ENCODE results near the gene PRMT2.

Gene PRMT2

GRCh38 chr21:46634427-46634826 lies 1.0 kb upstream of the PRMT2 start:
- no peak for TF ChIP-seq CTCF (conservative IDR thresholded peaks at IDR 0.05; ENCODE audit: low read length)
- peak overlapping the region; percentile 63 for H3K4me3 ChIP-seq (ENCODE audit: low read length)
- no peak for DNase-seq (ENCODE audit: low read depth)

- TF ChIP-seq CTCF (conservative IDR thresholded peaks at IDR 0.05; ENCODE audit: low read length) = peak; percentile 42
Observed at GRCh38 chr21:46634966-46635323, 529 bp upstream of the PRMT2 start.

GRCh38 chr21:46636181-46636512 lies 673 bp downstream of the PRMT2 start:
- H3K4me3 ChIP-seq (ENCODE audit: low read length) = peak overlapping the region; percentile 100
- TF ChIP-seq CTCF (conservative IDR thresholded peaks at IDR 0.05; ENCODE audit: low read length) = no peak
- no peak for DNase-seq (ENCODE audit: low read depth)

More at GRCh38 chr21:46634966-46635323, 529 bp upstream of the PRMT2 start:
- H3K4me3 ChIP-seq (ENCODE audit: low read length) = peak overlapping the region; percentile 63
- peak; percentile 90 for DNase-seq (ENCODE audit: low read depth)

- DNase-seq (ENCODE audit: low read depth) = no peak
- H3K4me3 ChIP-seq (ENCODE audit: low read length) = peak overlapping the region; percentile 100
- no peak for TF ChIP-seq CTCF (conservative IDR thresholded peaks at IDR 0.05; ENCODE audit: low read length)
Observed at GRCh38 chr21:46636550-46637285, 1.2 kb downstream of the PRMT2 start.

GRCh38 chr21:46637952-46638746 lies 2.7 kb downstream of the PRMT2 start:
- no peak for DNase-seq (ENCODE audit: low read depth)
- H3K4me3 ChIP-seq (ENCODE audit: low read length) = peak overlapping the region; percentile 17
- no peak for TF ChIP-seq CTCF (conservative IDR thresholded peaks at IDR 0.05; ENCODE audit: low read length)

- peak; percentile 41 for DNase-seq (ENCODE audit: low read depth)
- peak; percentile 60 for TF ChIP-seq CTCF (conservative IDR thresholded peaks at IDR 0.05; ENCODE audit: low read length)
- H3K4me3 ChIP-seq (ENCODE audit: low read length) = no peak overlapping the region
Observed at GRCh38 chr21:46639489-46640386, 4.3 kb downstream of the PRMT2 start.

Measured in AG10803 (cell line).